OCI-LY1 (cell line): Measurements from ENCODE around the gene SEMA4G.
A peak's percentile ranks its signal among the peaks of the same experiment; 100 is the strongest.

Experiments
- H2AFZ ChIP-seq: fragments of 200-600 bp; sonication (generic), shearing (Covaris generic); 2 replicates; pipeline ENCODE4 v1.6.0; 2014; ENCODE audit warnings: antibody characterized with exemption, mild to moderate bottlenecking, low read length
- H3F3A ChIP-seq: fragments of 200-600 bp; sonication (generic), shearing (Covaris generic); 2 replicates; pipeline ENCODE4 v1.6.0; 2014; ENCODE audit warnings: mild to moderate bottlenecking, antibody characterized with exemption, low read length, moderate library complexity; ENCODE audit not compliant: insufficient read depth
- H3K27ac ChIP-seq: fragments of 200-600 bp; sonication (generic); 2 replicates; pipeline ENCODE4 v1.5.1; 2014; ENCODE audit warnings: low read length, mixed run types, mild to moderate bottlenecking, low read depth; ENCODE audit not compliant: poor library complexity, severe bottlenecking
- H3K27me3 ChIP-seq: fragments of 200-600 bp; sonication (generic); 2 replicates; pipeline ENCODE4 v1.6.0; 2014; ENCODE audit warnings: antibody characterized with exemption, mild to moderate bottlenecking, low read length, moderate library complexity; ENCODE audit not compliant: insufficient read depth
- H3K36me3 ChIP-seq: fragments of 200-600 bp; sonication (generic); 2 replicates; pipeline ENCODE4 v1.6.1; 2014; ENCODE audit warnings: mild to moderate bottlenecking, antibody characterized with exemption, low read length, moderate library complexity, mixed read lengths; ENCODE audit not compliant: insufficient read depth
- H3K4me1 ChIP-seq: fragments of 200-600 bp; sonication (generic); 2 replicates; pipeline ENCODE4 v1.5.1; 2014; ENCODE audit warnings: mild to moderate bottlenecking, low read length, moderate library complexity; ENCODE audit not compliant: insufficient read depth, severe bottlenecking
- H3K4me2 ChIP-seq: fragments of 200-600 bp; sonication (generic), shearing (Covaris generic); 2 replicates; pipeline ENCODE4 v1.6.1; 2014; ENCODE audit warnings: low read length
- H3K4me3 ChIP-seq: fragments of 200-600 bp; sonication (generic); 2 replicates; pipeline ENCODE4 v1.5.1; 2014; ENCODE audit warnings: low read length, low read depth, mild to moderate bottlenecking, mixed read lengths; ENCODE audit not compliant: poor library complexity, severe bottlenecking
- H3K79me2 ChIP-seq: fragments of 200-600 bp; shearing (Covaris generic); 2 replicates; pipeline ENCODE4 v1.6.1; 2016; ENCODE audit warnings: mixed run types, low read length, mixed read lengths; ENCODE audit not compliant: insufficient read depth
- H3K9ac ChIP-seq: fragments of 200-600 bp; sonication (generic), shearing (Covaris generic); 2 replicates; pipeline ENCODE4 v1.6.1; 2014; ENCODE audit warnings: mild to moderate bottlenecking, low read length, mixed read lengths
- H3K9me2 ChIP-seq: fragments of 200-600 bp; sonication (generic), shearing (Covaris generic); 2 replicates; pipeline ENCODE4 v1.6.1; 2014; ENCODE audit warnings: low read depth, mild to moderate bottlenecking, low read length, mixed read lengths
- H3K9me3 ChIP-seq: fragments of 200-600 bp; shearing (Covaris generic); 2 replicates; pipeline ENCODE4 v1.6.1; 2014; ENCODE audit warnings: low read length, mixed read lengths
- H4K20me1 ChIP-seq: fragments of 200-600 bp; sonication (generic), shearing (Covaris generic); 2 replicates; pipeline ENCODE4 v1.6.0; 2016; ENCODE audit warnings: mild to moderate bottlenecking, low read length; ENCODE audit not compliant: insufficient read depth
- CTCF ChIP-seq: fragments of 200-600 bp; sonication (generic), shearing (Covaris generic); IDR thresholded peaks from 2 replicates; pipeline ENCODE4 v1.5.1; 2017; ENCODE audit warnings: mild to moderate bottlenecking, antibody characterized with exemption, low read length, moderate library complexity, mixed read lengths
- EZH2 ChIP-seq: fragments of 200-600 bp; sonication (generic), shearing (Covaris generic); IDR thresholded peaks from 2 replicates; pipeline ENCODE4 v1.8.0; 2017; ENCODE audit warnings: borderline replicate concordance, mixed run types, mild to moderate bottlenecking, antibody characterized with exemption, low read length, moderate library complexity, mixed read lengths

SEMA4G gene

GRCh38 chr10:100986952-100987684 lies 17.8 kb downstream of the SEMA4G start, which contains the start of the genes MRPL43 and TWNK:
TSS of gene MRPL43 (minus strand) at chr10:100987497. CDS start at chr10:100987443, 54 bp downstream.
TSS of gene TWNK (plus strand) at chr10:100987543. CDS start at chr10:100988211, 668 bp downstream.
- Histone ChIP-seq H3K9ac (peak within 1 kb of the TSS; percentile 86), H3F3A (no peaks in the 10 kb centered on the region), H3K9me3 (no peaks in the 10 kb centered on the region), H3K79me2 (peaks cover 15% of the 10 kb centered on the region), H3K4me2 (peak within 1 kb of the TSS; percentile 95), H4K20me1 (no peaks in the 10 kb centered on the region), H2AFZ (no peak within 1 kb of the TSS), H3K9me2 (no peaks in the 10 kb centered on the region), H3K27me3 (no peaks in the 10 kb centered on the region), H3K4me3 (peak within 1 kb of the TSS; percentile 88), H3K27ac (peak within 1 kb of the TSS; percentile 79), H3K4me1 (peaks cover 16% of the 10 kb centered on the region), H3K36me3 (peaks cover 30% of the 10 kb centered on the region)
- TF ChIP-seq CTCF (no peak), EZH2 (no peak)

GRCh38 chr10:100987685-100988049 lies 18.4 kb downstream of the SEMA4G start:
- no peaks in the 10 kb centered on the region for H3F3A ChIP-seq
- H4K20me1 ChIP-seq: no peaks in the 10 kb centered on the region
- H2AFZ ChIP-seq: no peak overlapping the region
- H3K27me3 ChIP-seq: no peaks in the 10 kb centered on the region
- no peaks in the 10 kb centered on the region for H3K9me2 ChIP-seq
- H3K36me3 ChIP-seq: peaks cover 30% of the 10 kb centered on the region
- peak overlapping the region; percentile 86 for H3K9ac ChIP-seq
- peak overlapping the region; percentile 79 for H3K27ac ChIP-seq
- TF ChIP-seq CTCF (no peak), EZH2 (no peak)
- peaks cover 15% of the 10 kb centered on the region for H3K79me2 ChIP-seq
- H3K4me3 ChIP-seq: peak overlapping the region; percentile 88
- H3K9me3 ChIP-seq: no peaks in the 10 kb centered on the region
- peak overlapping the region; percentile 95 for H3K4me2 ChIP-seq
- peaks cover 16% of the 10 kb centered on the region for H3K4me1 ChIP-seq

GRCh38 chr10:100988166-100988565 lies 18.9 kb downstream of the SEMA4G start:
- peak overlapping the region; percentile 88 for H3K4me3 ChIP-seq
- H3K9me3 ChIP-seq: no peaks in the 10 kb centered on the region
- H2AFZ ChIP-seq: no peak overlapping the region
- no peaks in the 10 kb centered on the region for H3K27me3 ChIP-seq
- H3K4me2 ChIP-seq: peak overlapping the region; percentile 95
- peaks cover 15% of the 10 kb centered on the region for H3K79me2 ChIP-seq
- H3F3A ChIP-seq: no peaks in the 10 kb centered on the region
- peaks cover 16% of the 10 kb centered on the region for H3K4me1 ChIP-seq
- no peak overlapping the region for H3K27ac ChIP-seq
- peaks cover 32% of the 10 kb centered on the region for H3K36me3 ChIP-seq
- TF ChIP-seq CTCF (no peak), EZH2 (no peak)
- no peaks in the 10 kb centered on the region for H3K9me2 ChIP-seq
- H3K9ac ChIP-seq: peak overlapping the region; percentile 86
- H4K20me1 ChIP-seq: no peaks in the 10 kb centered on the region
